Measurements from ENCODE around the gene RBM17. TPM values are rescaled to one million over a fixed set of nuclear protein-coding genes. Genes with fewer than 3 reads are reported as not detected.

RBM17 gene
- total RNA-seq, 1 experiment from 2014 or later = 124 TPM

DNA sequence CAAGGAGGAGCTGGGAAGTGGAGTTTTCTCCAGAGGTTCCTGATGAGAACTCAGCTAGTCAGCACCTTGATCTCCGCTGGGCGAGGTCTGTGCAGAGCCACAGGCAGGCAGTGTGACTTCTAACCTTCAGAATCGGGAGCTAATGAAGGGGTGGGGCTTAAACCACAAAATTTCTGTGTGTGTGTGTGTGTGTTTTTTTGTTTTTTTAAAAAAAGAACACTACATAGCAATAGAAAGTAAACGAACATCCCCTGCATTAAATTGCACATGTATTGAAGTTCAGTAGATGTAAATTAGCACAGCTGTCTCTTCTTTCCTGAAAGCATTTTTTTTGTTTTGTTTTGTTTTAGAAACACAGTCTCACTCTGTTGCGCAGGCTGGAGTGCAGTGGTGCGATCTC is 46.2 kb downstream of the RBM17 start:
- no peaks in the 10 kb centered on the region for H4K20me1 ChIP-seq (ENCODE audit: control insufficient read depth, insufficient read depth, insufficient read length)
- H3K79me2 ChIP-seq (ENCODE audit: insufficient read depth, low read length) = no peaks in the 10 kb centered on the region
- no peak overlapping the region for H3T11ph ChIP-seq (ENCODE audit: low read length)
- no peak overlapping the region for H3K4me2 ChIP-seq (ENCODE audit: insufficient read depth, insufficient read length, low read length)
- H3K23ac ChIP-seq (ENCODE audit: insufficient read length, low read depth, low read length) = no peak overlapping the region
- no peak overlapping the region for H4K91ac ChIP-seq (ENCODE audit: insufficient read length, low read depth, low read length)
- no peaks in the 10 kb centered on the region for H3K27me3 ChIP-seq (ENCODE audit: insufficient read depth, low read length)
- H2AK5ac ChIP-seq (ENCODE audit: insufficient read length, low read length) = no peak overlapping the region
- no peak overlapping the region for H3K18ac ChIP-seq (ENCODE audit: insufficient read length, low read depth, low read length)
- no peaks in the 10 kb centered on the region for H3K9me3 ChIP-seq (ENCODE audit: control insufficient read depth, low read depth, low read length)
- no peak overlapping the region for H2BK15ac ChIP-seq (ENCODE audit: low read depth, low read length)
- WGBS (ENCODE audit: extremely low coverage, insufficient read length, low lambda C conversion rate) = no CpG with 5 or more reads among the region's 6 CpGs
- H3K9ac ChIP-seq (ENCODE audit: extremely low read depth, insufficient read length, low read length) = no peak overlapping the region
- no peaks in the 10 kb centered on the region for H3K4me1 ChIP-seq (ENCODE audit: insufficient read depth, low read length)
- H2BK12ac ChIP-seq (ENCODE audit: insufficient read length, low read depth, low read length) = no peak overlapping the region
- no peak overlapping the region for H2BK20ac ChIP-seq (ENCODE audit: low read depth, low read length, poor library complexity, severe bottlenecking)
- no peak overlapping the region for H3K27ac ChIP-seq (ENCODE audit: insufficient read length, low read depth, low read length)
- H4K8ac ChIP-seq (replicated peaks; ENCODE audit: insufficient read length, low read depth, low read length) = no peak overlapping the region
- H3K23me2 ChIP-seq (ENCODE audit: insufficient read length, low read depth, low read length, poor library complexity, severe bottlenecking) = no peaks in the 10 kb centered on the region
- H2AFZ ChIP-seq (ENCODE audit: low read length) = no peak overlapping the region
- H3K36me3 Mint-ChIP-seq (ENCODE audit: insufficient read depth in 1 of 3, low read depth in 3 of 3) = no peaks in the 10 kb centered on the region
- no peaks in the 10 kb centered on the region for H3K9me3 Mint-ChIP-seq
- TF ChIP-seq, protein P1, sequence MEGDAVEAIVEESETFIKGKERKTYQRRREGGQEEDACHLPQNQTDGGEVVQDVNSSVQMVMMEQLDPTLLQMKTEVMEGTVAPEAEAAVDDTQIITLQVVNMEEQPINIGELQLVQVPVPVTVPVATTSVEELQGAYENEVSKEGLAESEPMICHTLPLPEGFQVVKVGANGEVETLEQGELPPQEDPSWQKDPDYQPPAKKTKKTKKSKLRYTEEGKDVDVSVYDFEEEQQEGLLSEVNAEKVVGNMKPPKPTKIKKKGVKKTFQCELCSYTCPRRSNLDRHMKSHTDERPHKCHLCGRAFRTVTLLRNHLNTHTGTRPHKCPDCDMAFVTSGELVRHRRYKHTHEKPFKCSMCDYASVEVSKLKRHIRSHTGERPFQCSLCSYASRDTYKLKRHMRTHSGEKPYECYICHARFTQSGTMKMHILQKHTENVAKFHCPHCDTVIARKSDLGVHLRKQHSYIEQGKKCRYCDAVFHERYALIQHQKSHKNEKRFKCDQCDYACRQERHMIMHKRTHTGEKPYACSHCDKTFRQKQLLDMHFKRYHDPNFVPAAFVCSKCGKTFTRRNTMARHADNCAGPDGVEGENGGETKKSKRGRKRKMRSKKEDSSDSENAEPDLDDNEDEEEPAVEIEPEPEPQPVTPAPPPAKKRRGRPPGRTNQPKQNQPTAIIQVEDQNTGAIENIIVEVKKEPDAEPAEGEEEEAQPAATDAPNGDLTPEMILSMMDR (conservative IDR thresholded peaks at IDR 0.05) = no peak
- no peak overlapping the region for H3K4me3 Mint-ChIP-seq
- no peak overlapping the region for H3K27ac Mint-ChIP-seq
- H2BK5ac ChIP-seq (ENCODE audit: insufficient read length, low read length) = no peak overlapping the region
- no peaks in the 10 kb centered on the region for H3K79me1 ChIP-seq (ENCODE audit: insufficient read depth, low read depth, low read length, poor library complexity, severe bottlenecking)
- peaks cover 10 to 21% of the 10 kb centered on the region in 2 experiments for H3K4me1 Mint-ChIP-seq
- no peak overlapping the region for H2BK120ac ChIP-seq (ENCODE audit: low read depth, low read length, poor library complexity, severe bottlenecking)
- H4K5ac ChIP-seq (ENCODE audit: insufficient read length, low read depth, low read length) = no peak overlapping the region
- no peak for DNase-seq
- no peak overlapping the region for H3K4ac ChIP-seq (ENCODE audit: low read depth, low read length)
- H3K56ac ChIP-seq (ENCODE audit: insufficient read length, low read depth, low read length) = no peak overlapping the region
- H3K14ac ChIP-seq (ENCODE audit: insufficient read depth, low read length) = no peak overlapping the region
- H3K27me3 Mint-ChIP-seq (ENCODE audit: low read depth) = peaks cover 28% of the 10 kb centered on the region
